DND-41 (cell line): Measurements from ENCODE around the gene SULT1A2.

ENCODE experiments used
- ATAC-seq: fragments of 200-7000 bp; cut with Tn5 transposase; 3 replicates; pipeline ENCODE4 v1.9.1; 2021; ENCODE audit warnings: low read depth; ENCODE audit not compliant: insufficient read depth
- DNase-seq: peaks from one replicate; pipeline ENCODE4 v3.0.0-alpha.2; 2020
- H2AFZ ChIP-seq: 2 replicates; pipeline ENCODE4 v1.6.0; 2012; ENCODE audit warnings: low read depth, low read length
- H3K27ac ChIP-seq: 2 replicates; pipeline ENCODE4 v1.5.1; 2012; ENCODE audit warnings: low read length, inconsistent platforms
- H3K27me3 ChIP-seq: fragments of 200-600 bp; sonication (generic); 2 replicates; pipeline ENCODE4 v1.6.0; 2012; ENCODE audit warnings: low read length, mild to moderate bottlenecking, inconsistent platforms; ENCODE audit not compliant: insufficient read depth, poor library complexity
- H3K36me3 ChIP-seq: 2 replicates; pipeline ENCODE4 v1.5.1; 2012; ENCODE audit warnings: low read length, inconsistent platforms; ENCODE audit not compliant: insufficient read depth
- H3K4me1 ChIP-seq: 2 replicates; pipeline ENCODE4 v1.5.1; 2012; ENCODE audit warnings: mild to moderate bottlenecking, low read length; ENCODE audit not compliant: insufficient read depth
- H3K4me2 ChIP-seq: 2 replicates; pipeline ENCODE4 v1.6.0; 2012; ENCODE audit warnings: mild to moderate bottlenecking, moderate library complexity, low read length, inconsistent platforms; ENCODE audit not compliant: insufficient read depth
- H3K4me3 ChIP-seq, 2 experiments: fragments of 200-600 bp in 1 of 2; shearing (Covaris generic) in 1 of 2; 2 replicates each; pipeline ENCODE4 v1.5.1; 2012 to 2016; ENCODE audit warnings: inconsistent platforms in 2 of 2, low read length in 2 of 2, mild to moderate bottlenecking in 2 of 2, low read depth in 1 of 2, moderate library complexity in 1 of 2
- H3K79me2 ChIP-seq: 2 replicates; pipeline ENCODE4 v1.6.0; 2012; ENCODE audit warnings: low read length, inconsistent platforms; ENCODE audit not compliant: insufficient read depth
- H3K9ac ChIP-seq: 2 replicates; pipeline ENCODE4 v1.6.0; 2012; ENCODE audit warnings: low read depth, mild to moderate bottlenecking, inconsistent platforms, low read length, moderate library complexity
- H3K9me3 ChIP-seq: 2 replicates; pipeline ENCODE4 v1.5.1; 2012; ENCODE audit warnings: low read length, moderate library complexity, mild to moderate bottlenecking, inconsistent platforms; ENCODE audit not compliant: insufficient read depth, severe bottlenecking
- H4K20me1 ChIP-seq: 2 replicates; pipeline ENCODE4 v1.6.0; 2012; ENCODE audit warnings: low read length; ENCODE audit not compliant: insufficient read depth
- CTCF ChIP-seq: IDR thresholded peaks from 2 replicates; pipeline ENCODE4 v1.5.1; 2012; ENCODE audit warnings: borderline replicate concordance, low read length, moderate library complexity, mild to moderate bottlenecking; ENCODE audit not compliant: poor library complexity, severe bottlenecking; ENCODE audit errors: extremely low read depth
- EZH2 ChIP-seq: IDR thresholded peaks from 3 replicates; pipeline ENCODE4 v1.6.1; 2012; ENCODE audit warnings: borderline replicate concordance, low read depth, mild to moderate bottlenecking, moderate library complexity, low read length, inconsistent platforms; ENCODE audit not compliant: severe bottlenecking

SULT1A2 gene

GRCh38 chr16:28573738-28574718, 22.8 kb downstream of the SULT1A2 start:
- H3K27me3 ChIP-seq, result no peaks in the 10 kb centered on the region
- no peak for DNase-seq
- H2AFZ ChIP-seq, result no peak overlapping the region
- no peaks in the 10 kb centered on the region for H3K9me3 ChIP-seq
- H3K9ac ChIP-seq, result no peak overlapping the region
- H3K4me3 ChIP-seq, result no peak overlapping the region
- H3K4me2 ChIP-seq, result no peak overlapping the region
- TF ChIP-seq CTCF, result no peak
- TF ChIP-seq EZH2, result no peak
- no peaks in the 10 kb centered on the region for H3K4me1 ChIP-seq
- H3K27ac ChIP-seq, result no peak overlapping the region
- ATAC-seq, result no peak
- H3K36me3 ChIP-seq, result peaks cover 4% of the 10 kb centered on the region; the same call in 1 of the 2 replicates
- peaks cover 66% of the 10 kb centered on the region for H3K79me2 ChIP-seq
- H4K20me1 ChIP-seq, result peaks cover 33% of the 10 kb centered on the region

- ATAC-seq (no peak), DNase-seq (no peak)
- Histone ChIP-seq H2AFZ (no peak overlapping the region), H3K9ac (no peak overlapping the region), H3K27me3 (no peaks in the 10 kb centered on the region), H3K36me3 (peaks cover 4% of the 10 kb centered on the region; the same call in 1 of the 2 replicates), H3K27ac (no peak overlapping the region), H4K20me1 (peaks cover 33% of the 10 kb centered on the region), H3K9me3 (no peaks in the 10 kb centered on the region), H3K4me1 (no peaks in the 10 kb centered on the region), H3K4me2 (no peak overlapping the region), H3K79me2 (peaks cover 60% of the 10 kb centered on the region), H3K4me3 (no peak overlapping the region)
- TF ChIP-seq CTCF, result no peak
- no peak for TF ChIP-seq EZH2
Measured at GRCh38 chr16:28572696-28573510, 23.9 kb downstream of the SULT1A2 start.

- peaks cover 71% of the 10 kb centered on the region for H3K79me2 ChIP-seq
- H3K27me3 ChIP-seq, result no peaks in the 10 kb centered on the region
- no peak overlapping the region for H2AFZ ChIP-seq
- no peak for ATAC-seq
- H3K4me1 ChIP-seq, result no peaks in the 10 kb centered on the region
- H3K9ac ChIP-seq, result no peak overlapping the region
- H4K20me1 ChIP-seq, result peaks cover 27% of the 10 kb centered on the region
- TF ChIP-seq CTCF (no peak), EZH2 (no peak)
- no peak for DNase-seq
- no peak overlapping the region for H3K4me3 ChIP-seq
- no peak overlapping the region for H3K27ac ChIP-seq
- H3K9me3 ChIP-seq, result peaks cover 7% of the 10 kb centered on the region
- H3K36me3 ChIP-seq, result peaks cover 12% of the 10 kb centered on the region; the same call in 1 of the 2 replicates
- no peak overlapping the region for H3K4me2 ChIP-seq
Measured at GRCh38 chr16:28569968-28570752, 26.7 kb downstream of the SULT1A2 start.
